Hippocampal formation (tissue), 2 donors: Measurements from ENCODE around the gene TMIE.

Experiments
- DNase-seq, 2 donors: peaks; one replicate each; lab custom pipeline; 2025; lab: John Stamatoyannopoulos, UW

Gene TMIE

DNA sequence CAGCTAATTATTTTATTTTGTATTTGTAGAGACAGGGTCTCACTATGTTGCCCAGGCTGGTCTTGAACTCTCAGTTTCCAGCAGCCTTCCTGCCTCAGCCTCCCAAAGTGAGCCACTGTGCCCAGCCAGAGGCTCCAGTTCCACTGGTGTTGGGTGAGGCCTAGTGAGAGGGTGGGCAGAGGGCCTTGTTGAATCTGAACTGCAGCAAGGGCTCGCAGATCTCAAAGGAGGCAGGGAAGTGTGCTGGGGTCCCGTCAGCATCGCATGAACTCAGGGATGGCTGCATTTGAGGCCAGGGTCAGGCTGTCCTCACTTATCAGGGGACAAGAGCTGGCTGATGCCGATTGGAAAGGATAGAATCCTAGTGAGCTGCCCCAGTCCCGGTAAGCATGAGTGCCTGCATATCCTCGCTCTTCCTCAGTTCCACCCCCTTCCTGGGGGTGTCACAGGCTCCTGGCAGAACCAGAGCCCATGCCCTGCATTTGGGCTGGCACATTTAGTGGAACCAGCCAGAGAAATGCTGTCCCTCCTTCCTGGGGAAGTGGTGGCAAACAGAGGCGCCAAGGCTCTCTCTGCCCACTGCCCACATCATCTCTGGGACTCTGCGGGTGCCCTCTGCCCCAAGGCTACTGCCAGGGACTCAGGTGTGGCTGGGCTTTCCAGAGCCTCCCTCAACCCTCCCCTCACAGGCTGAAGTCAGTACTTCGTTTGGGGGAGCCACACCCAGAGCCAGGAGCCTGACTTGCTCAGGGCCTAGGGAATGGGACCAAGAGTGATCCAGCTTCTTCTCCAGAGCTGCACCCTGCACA, 31.8 kb upstream of the TMIE start:
- no peak for DNase-seq

DNA sequence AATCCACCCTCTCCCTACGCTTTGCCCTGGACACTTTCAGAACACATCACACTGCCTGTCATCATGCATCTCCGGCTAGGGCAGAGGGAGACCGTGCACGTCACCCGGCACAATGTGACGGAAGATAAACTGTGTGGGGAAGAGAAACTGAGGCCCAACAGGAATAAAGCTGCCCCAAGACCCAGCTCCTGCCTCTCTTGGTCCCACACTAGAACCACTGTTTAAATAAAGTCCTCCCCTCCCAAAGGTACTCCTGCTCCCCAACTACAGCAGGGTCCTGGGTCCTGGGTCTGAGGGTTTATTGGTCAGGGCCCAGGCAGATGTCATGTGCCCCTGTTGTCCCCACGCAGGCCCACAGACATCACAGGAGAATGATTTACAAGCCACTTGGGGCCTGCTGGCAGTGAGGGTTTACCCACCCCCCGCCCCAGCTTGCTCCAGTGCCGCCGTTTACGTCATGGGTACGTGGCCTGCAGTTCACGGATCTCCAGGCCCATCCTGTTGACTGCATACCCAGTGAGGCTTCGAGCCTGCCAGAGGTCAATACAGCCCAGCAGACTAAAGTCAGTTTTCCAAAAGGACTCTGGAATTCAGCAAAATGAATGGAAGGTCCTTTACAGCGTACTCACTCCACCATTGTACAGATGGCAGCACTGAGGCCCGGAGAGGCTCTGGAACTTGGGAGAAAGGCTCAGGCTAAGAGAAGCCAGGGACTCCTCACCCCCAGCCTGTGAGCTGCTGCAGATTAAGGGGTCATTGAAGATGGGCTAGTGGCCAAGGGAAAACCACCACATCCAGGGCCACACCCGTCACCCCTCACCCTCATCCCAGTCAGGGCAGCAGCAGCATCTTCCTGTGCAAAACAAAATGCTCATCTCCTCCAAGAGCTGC, 30.9 kb upstream of the TMIE start:
- no peak for DNase-seq

DNA sequence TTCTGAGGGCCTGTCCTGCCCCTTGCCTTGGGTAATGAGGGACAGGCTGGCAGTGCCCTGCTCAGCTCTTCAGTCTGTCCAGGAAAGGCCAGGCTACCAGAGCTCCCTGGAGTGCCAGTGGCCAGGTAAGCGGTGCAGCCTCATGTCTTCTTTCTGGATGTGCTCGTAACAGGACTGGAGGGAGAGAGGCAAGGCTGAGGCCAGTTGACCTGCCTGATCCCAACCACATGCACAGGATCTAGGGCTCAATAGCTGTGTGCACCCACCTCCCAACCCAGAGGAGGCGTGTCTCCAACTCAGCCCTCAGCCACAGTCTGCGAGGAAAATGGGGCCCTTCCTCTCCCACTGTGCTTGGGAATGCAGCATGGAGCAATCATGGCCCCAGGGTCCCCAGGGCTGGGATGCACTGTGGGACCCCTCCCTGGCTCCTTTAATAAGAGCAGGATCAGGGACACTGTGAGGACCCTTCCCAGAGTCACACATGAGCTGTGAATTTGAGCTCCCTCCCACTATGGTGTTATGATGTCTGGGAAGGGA, 30.2 kb upstream of the TMIE start:
- no peak for DNase-seq

DNA sequence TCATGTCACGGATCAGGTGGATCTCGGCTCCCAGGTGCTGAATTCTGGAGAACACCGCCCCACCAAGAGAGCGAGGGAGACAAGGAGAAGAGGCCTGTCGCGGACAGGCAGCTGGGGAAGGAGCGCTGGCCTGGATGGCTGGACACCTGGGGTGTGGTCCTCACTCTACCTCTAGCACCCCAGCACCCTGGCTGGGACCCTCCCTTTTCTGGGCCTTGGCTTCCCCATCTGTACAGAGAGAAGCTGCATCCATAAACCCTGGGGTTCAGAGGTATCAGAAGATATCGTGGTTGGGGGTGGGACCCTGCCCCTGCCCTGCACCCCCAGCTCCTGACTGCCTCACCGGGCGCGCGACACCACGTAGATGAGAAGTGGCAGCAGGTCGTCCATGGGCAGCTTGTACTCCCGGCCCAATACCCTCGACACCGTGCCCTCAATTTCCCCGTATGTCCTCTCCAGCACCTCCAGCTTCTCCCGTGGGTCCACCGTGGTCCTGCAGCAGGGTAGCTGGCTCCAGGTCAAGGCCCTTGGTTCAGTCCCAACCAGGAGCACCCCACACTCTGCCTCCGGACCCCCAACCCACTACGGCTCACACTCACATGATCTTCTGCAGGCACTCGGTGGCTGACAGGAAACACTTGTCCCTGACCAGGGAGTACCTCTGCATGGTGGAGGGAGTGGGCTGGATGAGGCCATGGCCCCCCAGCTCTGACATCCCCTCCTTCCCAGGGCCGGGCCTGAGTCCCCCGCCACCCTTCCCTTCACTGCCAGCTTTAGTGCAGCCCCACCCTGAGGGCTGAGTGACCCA, 29.4 kb upstream of the TMIE start:
- DNase-seq = no peak

DNA sequence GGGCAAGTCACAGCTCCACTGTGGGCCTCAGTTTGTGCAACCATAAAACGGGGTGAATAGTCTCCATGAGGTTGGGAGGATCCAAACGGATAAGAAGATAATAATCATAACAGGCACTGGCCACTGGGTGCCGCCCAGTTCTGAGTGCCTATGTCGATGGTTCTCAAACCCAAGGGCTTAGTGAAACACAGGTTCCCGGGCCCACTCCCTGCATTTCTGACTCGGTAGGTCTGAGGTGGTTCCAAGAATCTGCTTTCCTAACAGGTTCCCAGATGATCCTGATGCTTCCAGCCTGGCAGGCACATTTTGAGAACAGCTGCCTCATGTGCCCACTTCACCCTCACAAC, 28.9 kb upstream of the TMIE start:
- no peak for DNase-seq

DNA sequence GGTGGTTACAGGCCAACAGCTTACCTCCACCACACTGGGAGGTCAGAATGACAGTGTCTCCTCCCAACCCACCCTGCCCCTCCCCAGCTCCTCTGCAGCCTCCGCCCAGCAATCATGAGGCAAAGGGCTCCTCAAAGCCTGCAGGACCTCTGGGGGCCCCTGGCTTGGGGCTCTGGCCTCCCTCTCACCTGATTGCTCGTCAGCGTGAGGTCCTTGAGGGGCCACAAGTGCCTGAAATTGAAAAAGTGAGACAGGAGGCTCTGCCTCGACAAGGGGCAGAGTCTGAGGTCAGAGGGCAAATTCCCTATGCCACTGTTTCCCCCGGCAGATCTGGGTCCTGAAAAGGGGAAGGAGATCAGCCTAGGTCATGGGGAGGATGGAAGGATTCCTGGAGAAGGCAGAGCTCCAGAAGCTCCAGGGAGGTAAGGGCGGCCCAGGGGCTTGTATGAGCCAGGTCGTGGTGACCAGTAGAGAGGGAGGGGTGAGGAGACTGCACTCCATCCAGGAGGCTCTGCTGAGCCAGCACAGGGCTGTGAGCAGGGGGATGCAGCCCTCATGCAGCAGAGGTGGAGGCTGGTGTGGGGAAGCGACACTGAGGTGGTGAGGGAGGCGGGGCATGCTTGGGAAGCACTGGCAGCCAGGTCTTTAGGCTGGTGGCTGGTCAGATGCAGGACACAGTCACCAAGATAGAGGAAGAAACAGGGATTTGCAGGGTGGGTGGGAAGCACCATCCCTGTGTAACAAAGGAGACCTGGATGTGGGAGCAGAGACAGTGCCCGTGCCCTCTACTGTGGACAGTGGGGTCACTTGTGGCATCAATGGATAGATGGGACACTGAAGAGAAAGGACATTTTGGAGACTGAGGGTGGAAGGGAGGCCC, 27.8 kb upstream of the TMIE start:
- no peak for DNase-seq

DNA sequence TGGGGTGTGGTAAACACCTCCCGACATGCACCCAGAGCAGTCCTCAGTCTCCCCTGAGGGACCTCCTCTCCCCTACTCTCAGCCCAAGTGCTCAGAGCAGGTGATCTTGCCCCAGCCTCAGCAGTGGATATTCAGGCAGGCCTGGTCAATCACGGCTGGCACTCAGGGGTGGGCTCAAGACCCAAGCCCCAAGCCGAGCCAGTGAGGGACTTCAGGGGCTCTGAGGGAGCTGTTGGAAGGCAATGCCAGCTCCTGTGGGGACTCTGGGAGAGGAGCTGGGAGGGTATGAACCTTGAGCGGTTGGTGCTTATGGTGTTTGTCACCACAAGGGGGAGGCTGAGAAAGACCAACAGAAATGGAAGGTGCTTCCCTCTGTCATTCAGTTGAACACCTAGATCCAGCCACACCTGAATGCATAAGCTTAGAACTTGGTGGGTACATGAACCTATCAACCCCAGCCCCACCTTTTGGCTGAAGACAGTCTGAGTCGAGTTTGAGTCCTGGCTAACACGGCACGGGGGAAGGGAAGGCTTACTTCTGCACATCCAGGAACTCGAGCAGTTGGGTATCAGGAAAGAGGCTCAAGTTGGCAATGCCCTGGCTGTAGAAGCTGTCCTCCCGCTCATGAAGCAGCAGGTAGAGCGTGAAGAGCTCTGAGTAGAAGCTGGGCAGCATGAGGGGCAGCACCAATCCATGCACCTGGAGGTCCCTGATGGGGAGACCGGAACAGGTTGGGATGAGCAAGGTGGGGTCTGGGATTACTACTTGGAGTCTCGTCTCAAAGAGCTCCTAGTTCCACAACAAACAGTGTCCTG, 27.0 kb upstream of the TMIE start:
- no peak for DNase-seq

DNA sequence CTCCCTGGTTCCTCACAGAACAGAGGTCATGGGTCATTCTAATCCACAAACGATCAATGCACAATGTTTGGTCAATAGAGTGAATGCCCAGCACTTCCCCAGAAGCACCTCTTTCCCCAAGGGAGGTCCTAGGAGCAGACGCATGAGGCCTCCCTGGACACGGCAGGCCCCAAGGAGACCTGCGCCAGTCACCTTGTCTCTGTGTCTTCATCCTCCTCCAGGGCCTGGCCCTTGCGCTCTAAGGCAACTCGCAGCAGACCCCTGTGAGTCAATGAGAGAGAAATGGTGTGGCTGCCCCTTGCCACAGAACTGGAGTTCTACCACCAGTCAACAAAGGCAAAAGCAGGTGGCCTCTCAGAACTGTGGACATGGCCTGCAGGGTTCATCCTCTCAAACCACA, 25.8 kb upstream of the TMIE start:
- no peak for DNase-seq

DNA sequence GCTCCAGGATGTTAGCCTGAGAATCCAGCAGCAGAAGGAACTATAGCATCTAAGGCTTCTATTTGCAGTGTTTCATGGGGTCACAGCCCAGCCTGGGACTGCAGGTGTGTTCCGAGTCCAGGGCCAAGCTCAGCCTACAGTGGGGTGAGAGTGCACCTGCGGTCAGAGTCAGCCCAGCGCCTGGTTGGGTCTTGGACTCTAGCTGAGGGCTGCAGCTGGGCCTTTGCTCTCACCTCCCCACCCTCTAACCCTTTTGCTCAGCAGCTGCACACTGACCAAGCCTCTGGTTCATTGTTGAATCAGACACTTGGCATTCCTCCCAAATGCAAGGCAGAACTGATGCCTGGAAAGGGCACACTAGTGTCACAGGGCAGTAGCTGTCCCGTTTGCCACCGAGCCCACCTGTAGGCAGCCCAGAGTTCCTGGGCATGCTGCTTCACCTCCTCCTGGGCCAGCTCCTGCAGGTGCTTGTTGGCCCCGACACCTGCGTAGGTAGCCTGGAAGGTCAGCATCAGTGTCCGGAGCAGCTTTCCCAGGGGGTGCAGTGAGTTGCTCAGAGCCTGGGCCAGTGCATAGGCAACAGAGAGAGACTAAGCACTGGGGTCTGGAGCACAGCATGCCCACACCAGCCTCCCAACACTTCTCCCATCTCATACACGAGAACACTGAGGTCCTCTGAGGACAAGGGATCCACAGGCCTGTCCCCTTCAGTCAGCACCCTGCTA, 25.2 kb upstream of the TMIE start:
- no peak for DNase-seq

DNA sequence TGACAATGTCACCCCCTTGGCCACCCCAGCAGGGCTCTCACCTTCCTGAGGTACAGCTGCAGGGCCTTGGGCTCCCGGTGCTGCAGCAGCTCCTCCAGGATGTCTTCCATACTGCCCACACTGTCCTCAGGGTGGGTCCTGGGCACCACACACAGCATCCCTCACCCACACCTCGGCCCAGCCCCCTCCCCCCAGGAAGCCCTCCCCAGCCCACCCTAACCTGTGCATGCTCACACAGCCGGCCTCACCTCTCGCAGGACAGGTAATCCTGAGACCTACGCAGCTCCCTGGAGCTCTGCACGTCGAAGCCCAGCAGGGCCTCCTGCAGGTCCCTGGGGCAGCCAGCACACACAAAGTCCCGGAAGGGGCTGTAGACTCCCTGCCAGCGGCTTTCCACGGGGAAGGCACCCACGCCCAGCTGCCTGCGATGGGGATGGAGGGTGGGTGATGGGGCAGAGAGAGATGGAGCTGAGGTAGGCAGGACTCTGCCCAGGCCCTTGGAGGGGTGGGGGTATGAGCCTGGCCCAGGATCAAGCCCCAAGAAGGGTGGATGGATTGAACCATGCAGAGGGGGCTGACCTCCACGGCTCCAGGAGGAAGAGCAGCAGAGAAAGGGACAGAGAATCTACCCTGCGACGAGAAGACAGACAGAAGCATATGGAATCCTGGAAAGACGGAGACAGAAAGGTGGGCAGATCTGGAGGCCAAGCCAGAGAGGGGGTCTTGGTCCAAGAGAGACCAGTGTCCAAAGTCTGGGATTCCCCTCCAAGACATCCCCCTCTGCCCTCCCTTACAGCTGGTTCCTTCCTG, 24.4 kb upstream of the TMIE start:
- no peak for DNase-seq

DNA sequence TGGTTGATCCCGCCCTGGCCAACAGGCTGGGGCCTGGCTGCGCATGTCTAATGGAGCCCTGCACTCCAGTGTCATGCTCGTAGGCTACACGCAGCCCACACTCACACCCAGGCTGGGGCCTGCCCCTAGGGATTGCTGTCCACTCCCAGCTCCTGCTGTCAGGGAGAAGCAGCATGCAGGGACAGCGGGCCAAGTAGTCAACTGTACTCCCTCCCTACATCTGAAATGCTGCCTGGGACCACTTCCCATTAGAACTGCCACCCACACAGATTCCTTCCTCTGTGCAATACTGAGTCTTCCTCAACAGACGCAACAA, 23.8 kb upstream of the TMIE start:
- no peak for DNase-seq

DNA sequence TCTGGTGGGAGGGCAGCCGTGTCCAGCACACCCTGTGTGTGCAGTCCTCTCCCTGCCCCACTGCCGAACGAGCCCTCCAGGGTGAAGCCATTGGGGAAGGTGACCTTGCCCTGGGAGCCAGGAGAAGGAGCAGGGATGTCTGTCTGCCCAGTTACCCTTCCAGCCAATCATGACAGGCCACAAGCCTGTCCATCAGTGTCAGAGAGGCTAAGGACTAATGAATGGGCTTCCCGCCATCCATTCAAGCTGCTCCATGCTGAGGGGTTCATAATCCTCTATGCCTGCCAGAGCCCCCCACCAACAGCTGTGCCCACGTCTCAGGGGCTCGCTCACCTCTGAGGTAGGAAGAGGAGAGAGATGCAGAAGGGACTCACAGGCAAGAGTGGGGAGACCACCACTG, 22.9 kb upstream of the TMIE start:
- DNase-seq = no peak

DNA sequence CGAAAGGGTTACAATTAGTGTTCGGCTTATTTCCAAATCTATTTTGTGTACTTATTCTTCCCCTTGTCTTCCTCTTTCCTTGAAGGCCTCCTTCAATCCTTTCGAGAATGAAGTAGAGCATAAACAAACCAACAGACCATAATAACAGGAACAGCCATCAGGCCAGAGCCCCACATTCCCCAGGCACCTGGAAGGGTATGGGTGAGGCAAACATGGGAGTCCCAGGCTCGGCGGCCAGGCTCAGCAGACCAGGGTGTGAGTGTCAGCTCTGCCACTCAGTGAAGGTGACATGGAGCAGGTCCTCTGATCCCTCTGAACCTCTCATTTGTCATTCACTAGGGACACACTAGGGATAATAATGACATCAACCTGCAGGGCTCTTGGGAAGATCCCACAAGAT, 21.5 kb upstream of the TMIE start:
- DNase-seq = no peak

DNA sequence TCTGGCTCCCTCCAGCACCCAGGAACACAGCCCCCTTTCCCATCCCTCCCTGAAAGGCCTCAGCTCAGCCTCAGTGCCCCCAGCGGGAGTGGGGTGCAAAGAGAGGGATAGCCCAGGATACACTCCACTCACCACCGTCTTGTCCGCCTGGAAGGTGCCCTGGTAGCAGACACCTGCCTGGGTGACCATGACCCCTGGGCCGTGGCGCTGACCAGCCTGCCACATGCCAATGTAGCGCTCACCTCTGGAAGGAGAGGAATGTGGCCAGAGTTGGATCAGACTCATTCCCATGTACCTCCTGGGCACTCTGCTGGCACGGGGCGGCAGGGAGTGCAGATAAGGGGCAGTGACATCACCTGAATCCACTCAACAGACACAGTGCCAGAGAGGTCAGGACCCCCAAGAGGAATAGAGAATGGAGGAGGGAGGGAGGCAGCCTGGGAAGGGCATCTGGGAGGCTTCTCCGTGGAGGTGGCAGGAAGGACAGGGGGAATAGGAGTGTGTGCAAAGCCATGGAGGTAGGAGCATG, 20.8 kb upstream of the TMIE start:
- DNase-seq = no peak

DNA sequence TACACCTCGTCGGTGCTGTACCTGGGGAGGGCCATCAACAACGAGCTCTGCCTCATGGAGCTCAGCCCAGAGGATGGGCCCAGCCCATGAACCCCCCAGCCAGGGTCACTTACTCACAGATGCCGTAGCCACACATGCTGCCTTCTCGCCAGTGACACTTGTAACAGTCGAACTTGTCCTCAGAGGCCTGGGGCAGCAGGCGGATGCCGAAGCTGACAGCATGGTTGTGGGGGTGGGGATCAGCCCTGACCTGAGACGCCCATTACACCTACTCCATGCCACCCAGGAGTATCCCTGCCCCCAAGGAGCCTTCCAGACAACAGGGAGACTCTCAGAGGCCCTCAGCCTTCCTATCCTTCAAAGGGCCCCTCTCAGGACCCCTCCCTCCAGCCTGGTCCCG, 19.8 kb upstream of the TMIE start:
- DNase-seq = no peak

DNA sequence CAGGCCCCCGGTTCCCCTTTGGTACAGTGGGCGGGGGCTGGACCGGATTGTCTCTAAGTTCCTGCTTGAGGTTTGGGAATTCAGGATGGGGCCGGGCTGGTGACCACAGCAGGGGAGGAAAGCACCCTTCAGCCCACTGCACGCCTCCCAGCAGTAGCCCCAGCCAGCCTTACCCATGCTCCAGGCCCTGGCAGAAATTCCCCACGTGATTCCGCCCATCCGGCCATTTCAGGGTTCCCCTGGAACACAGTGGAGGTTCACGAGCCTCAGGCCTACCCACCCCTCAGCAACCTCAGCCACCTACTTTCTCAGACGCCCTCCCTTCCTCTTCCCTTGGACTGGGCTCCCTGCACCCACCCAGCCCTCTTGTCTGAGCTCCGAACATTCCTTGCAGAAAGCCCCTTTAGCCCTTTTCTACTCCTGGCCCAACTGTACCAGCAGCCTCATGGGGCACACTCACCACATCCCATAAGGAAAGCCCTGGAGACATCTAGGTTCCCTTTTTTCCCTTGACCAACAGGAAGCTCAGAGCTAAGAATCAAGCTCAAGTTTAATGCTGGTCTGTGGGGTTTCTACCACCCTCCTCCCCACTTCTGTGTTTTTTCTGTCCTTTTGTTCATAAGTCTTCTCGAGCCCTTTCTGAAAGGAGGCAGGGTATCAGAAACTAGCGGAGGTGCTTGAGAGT, 19.2 kb upstream of the TMIE start:
- no peak for DNase-seq

DNA sequence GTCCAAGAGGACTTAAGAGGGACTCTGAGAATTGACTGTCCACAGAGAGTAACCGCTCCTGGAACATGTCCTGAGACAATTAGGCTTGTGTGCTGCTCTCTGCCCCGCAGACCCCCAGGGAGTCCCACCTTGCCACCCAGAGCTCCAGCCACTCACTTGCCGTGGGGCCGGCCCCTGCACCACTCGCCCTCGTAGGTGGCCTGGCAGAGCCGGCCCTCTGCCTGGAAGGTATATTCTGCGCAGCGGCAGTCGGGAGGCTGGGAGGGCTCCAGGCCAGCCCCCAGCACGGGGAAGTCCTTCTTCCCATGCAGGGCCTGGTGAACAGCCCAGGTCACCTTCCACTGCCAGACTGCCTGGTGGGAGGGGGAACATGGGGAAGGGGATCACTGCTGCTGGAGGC, 18.2 kb upstream of the TMIE start:
- DNase-seq = no peak

DNA sequence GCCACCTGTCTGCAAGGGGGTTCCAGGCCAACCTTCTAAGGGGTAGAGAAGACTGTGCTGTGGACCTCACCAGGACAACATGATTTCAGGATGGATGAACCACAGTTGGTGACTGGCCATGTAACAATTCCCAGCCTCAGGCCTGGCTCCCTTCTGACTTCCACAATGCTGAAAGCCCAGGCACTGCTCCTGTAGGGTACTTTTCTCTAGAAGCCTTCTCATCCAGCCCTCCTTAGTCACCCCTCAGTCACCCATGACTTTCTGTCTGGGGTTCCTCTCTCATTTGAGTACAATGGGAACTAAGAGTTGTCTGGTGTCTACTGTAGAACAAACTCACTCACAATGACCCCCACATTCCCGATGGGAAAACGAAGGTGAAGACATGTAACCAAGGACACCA, 16.3 kb upstream of the TMIE start:
- DNase-seq = no peak
